Cortex of kidney (tissue), 1 donor: ENCODE measurements around the gene HLA-DMB.

Experiments used
- DNase-seq: peaks from one replicate; lab custom pipeline; 2025; lab: John Stamatoyannopoulos, UW

HLA-DMB gene

GRCh38 chr6:32971581-32972352 is 30.9 kb upstream of the HLA-DMB start:
- DNase-seq = peak; percentile 88

GRCh38 chr6:32971242-32971580 is 30.4 kb upstream of the HLA-DMB start:
- no peak for DNase-seq

GRCh38 chr6:32970413-32971241 is 29.8 kb upstream of the HLA-DMB start:
- DNase-seq = no peak

- DNase-seq = no peak
Measured at GRCh38 chr6:32969685-32970412, 29.0 kb upstream of the HLA-DMB start.

GRCh38 chr6:32968867-32969684 is 28.2 kb upstream of the HLA-DMB start:
- DNase-seq = no peak

GRCh38 chr6:32968093-32968866 is 27.5 kb upstream of the HLA-DMB start, which contains the start of gene BRD2:
BRD2 (plus strand) TSS chr6:32968594; CDS start chr6:32972899, 4,305 bp downstream.
- DNase-seq = peak; percentile 98

- DNase-seq = no peak
Measured at GRCh38 chr6:32967151-32968091, 26.6 kb upstream of the HLA-DMB start.

GRCh38 chr6:32964776-32965175 is 23.9 kb upstream of the HLA-DMB start:
- no peak for DNase-seq

- DNase-seq = no peak
Measured at GRCh38 chr6:32963866-32964265, 23.0 kb upstream of the HLA-DMB start.

- DNase-seq = no peak
Measured at GRCh38 chr6:32962213-32962826, 21.5 kb upstream of the HLA-DMB start.

GRCh38 chr6:32960563-32960962 is 19.7 kb upstream of the HLA-DMB start:
- no peak for DNase-seq

GRCh38 chr6:32956176-32956575 is 15.3 kb upstream of the HLA-DMB start:
- DNase-seq = no peak

GRCh38 chr6:32954986-32955802 is 14.4 kb upstream of the HLA-DMB start:
- DNase-seq = no peak

GRCh38 chr6:32954267-32954666 is 13.4 kb upstream of the HLA-DMB start:
- DNase-seq = no peak

GRCh38 chr6:32953775-32954174 is 12.9 kb upstream of the HLA-DMB start:
- DNase-seq = no peak

- DNase-seq = no peak
Measured at GRCh38 chr6:32952817-32953739, 12.2 kb upstream of the HLA-DMB start, which contains the start of gene HLA-DMA. HLA-DMA (minus strand) TSS chr6:32953097; CDS start chr6:32953036, 61 bp downstream.

GRCh38 chr6:32950449-32950848 is 9.6 kb upstream of the HLA-DMB start:
- no peak for DNase-seq
